H1 (cell line): Measurements from ENCODE around the gene MRPL40. TPM values are rescaled to one million over a fixed set of nuclear protein-coding genes. Genes with fewer than 3 reads are reported as not detected.
A peak's percentile ranks its signal among the peaks of the same experiment; 100 is the strongest.

ENCODE experiments used
- BRCA1 ChIP-seq: IDR thresholded peaks from 2 replicates; pipeline ENCODE4 v1.6.1; 2012; ENCODE audit warnings: low read depth, low read length, improper control_type of control experiment
- CHD1 ChIP-seq: IDR thresholded peaks from 2 replicates; pipeline ENCODE4 v1.6.1; 2012; ENCODE audit warnings: low read depth, low read length, improper control_type of control experiment
- CREB1 ChIP-seq: IDR thresholded peaks from 2 replicates; pipeline ENCODE4 v1.6.1; 2012; ENCODE audit warnings: inconsistent platforms
- CTBP2 ChIP-seq: IDR thresholded peaks from 2 replicates; pipeline ENCODE4 v1.7.0; 2011; ENCODE audit warnings: borderline replicate concordance, mild to moderate bottlenecking, moderate library complexity, mixed read lengths, low read length; ENCODE audit not compliant: insufficient read depth, insufficient read length
- EP300 ChIP-seq, 2 experiments: IDR thresholded peaks; 1 replicate in 1 of 2; 2 replicates in 1 of 2; pipeline ENCODE4 v1.6.1; 2011 to 2012; ENCODE audit warnings: low read depth in 2 of 2, low read length in 2 of 2, mild to moderate bottlenecking in 2 of 2, borderline replicate concordance in 1 of 2, inconsistent platforms in 1 of 2, moderate library complexity in 1 of 2
- EZH2 ChIP-seq: fragments of 200-600 bp; sonication (generic); IDR thresholded peaks from 2 replicates; pipeline ENCODE4 v1.7.1; 2012; ENCODE audit warnings: low read depth, mild to moderate bottlenecking, moderate library complexity, low read length, inconsistent platforms; ENCODE audit not compliant: severe bottlenecking
- GABPA ChIP-seq: IDR thresholded peaks from 2 replicates; pipeline ENCODE4 v1.6.1; 2011; ENCODE audit warnings: mild to moderate bottlenecking, low read length, moderate library complexity, borderline replicate concordance; ENCODE audit not compliant: insufficient read depth
- GTF2F1 ChIP-seq: IDR thresholded peaks from 2 replicates; pipeline ENCODE4 v1.6.1; 2012; ENCODE audit warnings: low read depth, low read length, improper control_type of control experiment, borderline replicate concordance
- HDAC6 ChIP-seq: IDR thresholded peaks from one replicate; pipeline ENCODE4 v1.7.1; 2012; ENCODE audit warnings: low read depth, mild to moderate bottlenecking, inconsistent platforms, low read length, moderate library complexity
- JUND ChIP-seq: IDR thresholded peaks from 2 replicates; pipeline ENCODE4 v1.6.1; 2011; ENCODE audit warnings: mild to moderate bottlenecking, improper control_type of control experiment, low read length
- KDM1A ChIP-seq: fragments of 200-600, 300-600 bp; sonication (generic); IDR thresholded peaks from 2 replicates; pipeline ENCODE4 v1.7.1; 2016; ENCODE audit warnings: mild to moderate bottlenecking, low read length, borderline replicate concordance
- KDM4A ChIP-seq: IDR thresholded peaks from one replicate; pipeline ENCODE4 v1.7.1; 2012; ENCODE audit warnings: low read depth, mild to moderate bottlenecking, moderate library complexity, low read length, inconsistent platforms; ENCODE audit not compliant: severe bottlenecking
- KDM5A ChIP-seq: fragments of 200-600 bp; IDR thresholded peaks from 2 replicates; pipeline ENCODE4 v1.7.1; 2012; ENCODE audit warnings: mild to moderate bottlenecking, low read length, inconsistent platforms, mixed read lengths
- RFX5 ChIP-seq: IDR thresholded peaks from 2 replicates; pipeline ENCODE4 v1.6.1; 2011; ENCODE audit warnings: low read depth, low read length, improper control_type of control experiment, borderline replicate concordance
- RXRA ChIP-seq: IDR thresholded peaks from 2 replicates; pipeline ENCODE4 v1.6.1; 2011; ENCODE audit warnings: low read depth, mild to moderate bottlenecking, low read length, moderate library complexity; ENCODE audit not compliant: insufficient read depth
- SIN3A ChIP-seq, 2 experiments: IDR thresholded peaks in 1 of 2; conservative IDR thresholded peaks in 1 of 2; 2 replicates each; pipeline ENCODE4 v1.6.1; 2011 to 2012; ENCODE audit warnings: low read length in 2 of 2, improper control_type of control experiment in 1 of 2, low read depth in 1 of 2, mild to moderate bottlenecking in 1 of 2
- SIRT6 ChIP-seq: IDR thresholded peaks from one replicate; pipeline ENCODE4 v1.7.1; 2012; ENCODE audit warnings: low read length, inconsistent platforms
- SIX5 ChIP-seq: IDR thresholded peaks from 2 replicates; pipeline ENCODE4 v1.6.1; 2011; ENCODE audit warnings: mild to moderate bottlenecking, low read depth, low read length
- SUZ12 ChIP-seq: fragments of 200-600 bp; sonication (generic); IDR thresholded peaks from 2 replicates; pipeline ENCODE4 v1.6.1; 2012; ENCODE audit warnings: mild to moderate bottlenecking, inconsistent platforms, low read length, moderate library complexity, mixed read lengths
- TAF7 ChIP-seq: optimal IDR thresholded peaks from 2 replicates; pipeline ENCODE3; 2011; ENCODE audit warnings: low read depth, mild to moderate bottlenecking, inconsistent platforms, low read length, moderate library complexity, borderline replicate concordance
- TEAD4 ChIP-seq: IDR thresholded peaks from 2 replicates; pipeline ENCODE4 v1.6.1; 2012; ENCODE audit warnings: low read depth, low read length, inconsistent platforms, mixed read lengths
- polyA plus RNA-seq, 7 experiments: library from polyadenylated mRNA; depleted of rRNA in 3 of 7; stranded (reverse) in 5 of 7; unstranded in 2 of 7; fragments of >200 nt in 5 of 7; fragments of 200-250 nt in 2 of 7; gene quantifications; 1 replicate in 5 of 7; 2 replicates in 1 of 7; 4 replicates in 1 of 7; pipeline versions ENCODE4 v1.2.1 to v1.2.3, GENCODE V29; 2011 to 2013; ENCODE audit warnings: missing spikeins in 2 of 7, mixed read lengths in 2 of 7
- total RNA-seq: library from RNA; stranded (reverse); fragmentation: NEBNext Ultra II Directional; extraction: Animal tissue kit (Norgen Biotek cat#: 25700); gene quantifications from 2 replicates; pipeline ENCODE4 v1.2.1, GENCODE V29; 2021
- TF ChIP-seq, protein P1 (sequence below): IDR thresholded peaks from 2 replicates; pipeline ENCODE4 v1.6.1; 2012; ENCODE audit warnings: inconsistent platforms
- TF ChIP-seq, protein P2 (sequence below): IDR thresholded peaks from 2 replicates; pipeline ENCODE4 v1.6.1; 2012; ENCODE audit warnings: inconsistent platforms

The MRPL40 gene
- total and polyA plus RNA-seq, 2 of the 8 experiments (the other 6 are each of a cell fraction or from before 2014, with no cell fraction given): 12.4 to 14.5 TPM

DNA sequence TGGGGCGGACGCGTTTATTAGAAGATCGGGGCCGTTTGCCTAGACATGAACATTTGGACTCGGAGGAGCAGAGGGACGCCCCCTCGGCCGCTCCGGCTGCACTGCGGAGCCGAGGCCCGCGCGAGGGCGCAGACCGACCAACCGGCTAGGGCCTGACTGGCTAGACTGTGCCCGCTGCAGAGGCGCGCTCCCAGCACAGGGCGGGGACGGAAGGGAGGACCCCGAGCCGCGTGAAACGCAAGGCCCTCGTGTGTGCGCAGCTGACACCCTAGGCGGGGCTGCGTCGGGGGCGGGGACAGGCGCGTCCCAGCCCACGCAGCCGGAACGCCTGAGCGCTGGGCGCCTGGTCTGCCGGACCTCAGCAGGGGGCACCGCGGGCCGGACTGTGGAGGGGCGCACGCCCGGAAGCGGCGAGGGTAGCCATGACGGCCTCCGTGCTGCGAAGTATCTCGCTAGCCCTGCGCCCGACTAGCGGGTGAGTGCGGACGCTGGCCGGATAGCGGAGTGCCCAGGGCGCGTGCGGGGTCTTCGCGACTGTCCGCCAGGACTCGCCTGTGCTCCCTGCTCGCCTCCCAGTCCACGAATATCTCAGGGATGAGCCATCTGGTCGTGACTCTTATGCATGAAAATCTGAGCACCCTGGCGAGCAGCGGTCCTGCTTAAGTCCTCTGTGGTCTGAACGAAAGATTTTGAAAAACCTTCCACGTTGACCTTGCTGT lies at the start of gene MRPL40 (continued):
- TF ChIP-seq SIX5 (no peak), CREB1 (peak; percentile 73), TAF7 (no peak), GTF2F1 (no peak), KDM1A (no peak), GABPA (peak; percentile 89; the same call in 1 of the 2 replicates), JUND (no peak), TEAD4 (no peak), RXRA (no peak), KDM5A (peak; percentile 35; the same call in 1 of the 2 replicates), BRCA1 (no peak), SUZ12 (peak; percentile 22; the same call in 1 of the 2 replicates), SIRT6 (no peak), CTBP2 (no peak), CHD1 (no peak), HDAC6 (no peak), KDM4A (peak; percentile 64), EP300 (IDR thresholded peaks at IDR 0.05; ENCODE audit: borderline replicate concordance in 1 of 2, low read depth in 2 of 2, low read length in 2 of 2) (no peak), EZH2 (no peak), SIN3A (conservative IDR thresholded peaks at IDR 0.05 in 1 of 2, IDR thresholded peaks at IDR 0.05 in 1 of 2; ENCODE audit: low read depth in 1 of 2, low read length in 2 of 2) (peak; percentile 23 to 78; a peak in 2 of 4 replicates), RFX5 (no peak)
- TF ChIP-seq, protein P1, sequence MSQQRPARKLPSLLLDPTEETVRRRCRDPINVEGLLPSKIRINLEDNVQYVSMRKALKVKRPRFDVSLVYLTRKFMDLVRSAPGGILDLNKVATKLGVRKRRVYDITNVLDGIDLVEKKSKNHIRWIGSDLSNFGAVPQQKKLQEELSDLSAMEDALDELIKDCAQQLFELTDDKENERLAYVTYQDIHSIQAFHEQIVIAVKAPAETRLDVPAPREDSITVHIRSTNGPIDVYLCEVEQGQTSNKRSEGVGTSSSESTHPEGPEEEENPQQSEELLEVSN: peak; percentile 51
- TF ChIP-seq, protein P2, sequence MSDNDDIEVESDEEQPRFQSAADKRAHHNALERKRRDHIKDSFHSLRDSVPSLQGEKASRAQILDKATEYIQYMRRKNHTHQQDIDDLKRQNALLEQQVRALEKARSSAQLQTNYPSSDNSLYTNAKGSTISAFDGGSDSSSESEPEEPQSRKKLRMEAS: peak; percentile 86
